CD4-positive, alpha-beta T cell treated with Interleukin-6 for 4 hours (primary cell): Measurements from ENCODE around the gene MILR1.
"Not testable (repeated sequence)": the region's sequence is repeated elsewhere in the genome, so short reads cannot be mapped to it uniquely, and the experiment has no call there.

Source experiments
- DNase-seq: peaks from one replicate; pipeline ENCODE4 v3.0.0-alpha.2; 2020; ENCODE audit warnings: mixed read lengths

MILR1 gene

DNA sequence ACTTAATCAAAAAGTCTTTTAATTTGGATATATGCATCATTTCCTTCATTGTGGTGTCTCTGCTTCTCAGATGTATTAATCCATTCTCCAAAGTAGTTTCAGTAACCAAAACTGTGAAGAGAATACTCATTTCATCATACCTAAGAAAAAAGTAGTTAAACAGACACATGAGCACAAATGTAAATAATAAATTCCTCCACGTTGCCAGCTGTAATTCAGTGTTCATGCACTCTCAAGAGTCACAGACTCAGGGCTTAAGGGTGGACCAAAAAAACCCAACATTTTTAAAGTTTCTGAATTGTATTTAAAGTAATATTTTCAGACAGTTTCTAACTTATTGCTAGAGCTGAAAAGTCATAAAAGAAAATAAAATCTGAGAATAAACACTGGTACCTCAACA, 28.9 kb downstream of the MILR1 start:
- DNase-seq: no peak

DNA sequence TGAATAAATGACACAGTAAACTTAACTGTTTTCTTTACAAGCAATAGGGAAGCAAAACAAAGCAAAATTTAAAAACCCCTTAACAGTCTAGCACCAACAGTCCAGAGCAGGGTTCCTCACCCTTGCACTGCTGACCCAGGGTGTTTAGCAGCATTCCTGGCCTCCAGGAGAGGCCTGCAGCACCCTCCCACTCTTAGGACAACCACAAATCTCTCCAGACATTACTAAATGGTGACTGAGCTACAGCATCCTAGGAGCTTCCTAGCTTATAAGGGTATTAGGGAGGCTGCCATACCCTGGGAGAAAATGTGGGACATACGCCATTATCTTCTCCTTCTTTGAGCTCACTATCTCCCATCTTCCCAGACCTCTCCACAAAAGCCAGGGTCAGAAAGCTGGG, 32.0 kb downstream of the MILR1 start:
- DNase-seq: no peak

DNA sequence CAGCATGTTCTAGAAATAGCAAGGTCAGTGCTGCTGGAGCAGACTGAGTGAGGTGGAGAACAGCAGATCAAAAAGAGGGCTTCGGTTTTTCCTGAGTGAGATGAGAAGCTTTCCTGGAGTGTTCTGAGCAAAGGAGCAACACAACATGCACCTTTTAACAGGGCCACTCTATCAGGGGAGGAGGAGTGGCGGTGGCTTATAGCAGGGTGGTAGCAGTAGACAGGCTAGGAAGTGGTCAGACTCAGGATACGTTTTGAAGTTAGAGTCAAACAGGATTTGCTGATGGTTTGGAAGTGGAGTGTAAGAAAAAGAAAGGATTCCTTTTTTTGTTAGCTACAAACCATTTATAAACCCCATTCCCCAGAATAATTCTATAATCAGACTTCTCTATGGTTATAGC, 35.5 kb downstream of the MILR1 start:
- no peak for DNase-seq

DNA sequence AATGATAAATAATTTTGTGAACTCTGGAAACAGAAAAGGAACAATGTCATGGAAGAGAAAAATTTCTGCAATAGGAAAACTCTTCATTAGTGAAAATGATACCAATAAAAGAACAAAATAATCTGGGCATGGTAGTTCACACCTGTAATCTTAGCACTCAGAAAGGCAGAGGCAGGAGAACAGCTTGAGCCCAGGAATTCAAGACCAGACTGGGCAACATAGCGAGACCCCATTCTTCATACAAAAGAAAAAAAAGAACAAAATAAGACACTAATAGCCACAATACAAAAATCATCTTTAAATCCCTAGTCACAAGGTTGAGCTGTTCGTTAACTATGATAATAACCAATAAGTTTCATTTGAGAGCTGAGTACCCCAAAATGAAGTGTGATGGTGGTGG, 39.4 kb downstream of the MILR1 start:
- DNase-seq: no peak

DNA sequence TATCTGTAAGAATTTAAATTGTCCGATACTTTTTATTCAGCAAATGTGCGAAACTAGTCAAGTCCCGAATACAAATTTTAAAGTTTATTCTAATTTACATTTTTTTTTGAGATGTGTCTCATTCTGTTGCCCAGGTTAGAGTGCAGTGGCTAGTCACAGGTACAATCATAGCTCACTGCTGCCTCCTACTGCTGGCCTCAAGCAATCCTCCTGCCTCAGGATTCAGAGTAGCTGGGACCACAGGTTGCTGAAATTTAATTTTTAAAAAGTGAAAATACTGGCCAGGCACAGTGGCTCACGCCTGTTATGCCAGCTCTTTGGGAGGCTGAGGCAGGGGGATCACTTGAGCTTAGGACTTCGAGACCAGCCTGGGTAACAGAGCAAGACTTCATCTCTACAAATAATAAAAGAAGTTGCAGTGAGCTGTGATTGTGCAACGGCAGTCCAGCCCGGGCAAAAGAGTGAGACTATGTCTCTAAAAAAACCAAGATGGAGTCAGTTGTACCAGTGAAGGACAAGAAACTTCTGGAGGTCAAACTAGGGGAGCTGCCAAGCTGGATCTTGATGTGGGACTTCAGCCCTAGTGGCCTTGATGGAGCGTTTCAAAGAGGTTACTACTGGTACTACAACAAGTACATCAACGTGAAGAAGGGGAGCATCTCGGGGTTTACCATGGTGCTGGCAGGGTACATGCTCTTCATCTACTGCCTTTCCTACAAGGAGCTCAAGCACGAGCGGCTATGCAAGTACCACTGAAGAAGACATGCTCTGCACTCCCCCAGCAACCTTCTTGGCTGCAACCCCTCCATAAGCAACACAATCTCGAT, 42.3 kb downstream of the MILR1 start:
- peak; percentile 66 for DNase-seq

DNA sequence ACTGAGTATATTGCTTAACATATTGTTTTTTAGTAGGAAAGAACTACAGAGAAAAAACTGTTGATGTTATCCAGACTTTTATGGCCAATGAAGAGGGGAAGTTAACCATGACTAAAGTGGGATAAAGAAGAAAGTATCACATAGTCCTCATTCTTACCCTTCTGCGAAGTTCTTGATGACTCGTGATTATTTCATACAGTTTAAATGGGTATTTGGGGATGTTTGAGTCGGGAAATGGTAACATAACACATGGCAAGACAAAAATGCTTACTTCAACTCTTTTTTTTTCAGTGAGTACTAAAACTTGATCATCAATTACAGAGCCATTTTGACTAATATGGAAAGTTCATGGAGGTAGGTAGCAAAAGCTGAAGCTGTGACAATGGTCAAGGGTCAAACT, 43.1 kb downstream of the MILR1 start:
- no peak for DNase-seq

DNA sequence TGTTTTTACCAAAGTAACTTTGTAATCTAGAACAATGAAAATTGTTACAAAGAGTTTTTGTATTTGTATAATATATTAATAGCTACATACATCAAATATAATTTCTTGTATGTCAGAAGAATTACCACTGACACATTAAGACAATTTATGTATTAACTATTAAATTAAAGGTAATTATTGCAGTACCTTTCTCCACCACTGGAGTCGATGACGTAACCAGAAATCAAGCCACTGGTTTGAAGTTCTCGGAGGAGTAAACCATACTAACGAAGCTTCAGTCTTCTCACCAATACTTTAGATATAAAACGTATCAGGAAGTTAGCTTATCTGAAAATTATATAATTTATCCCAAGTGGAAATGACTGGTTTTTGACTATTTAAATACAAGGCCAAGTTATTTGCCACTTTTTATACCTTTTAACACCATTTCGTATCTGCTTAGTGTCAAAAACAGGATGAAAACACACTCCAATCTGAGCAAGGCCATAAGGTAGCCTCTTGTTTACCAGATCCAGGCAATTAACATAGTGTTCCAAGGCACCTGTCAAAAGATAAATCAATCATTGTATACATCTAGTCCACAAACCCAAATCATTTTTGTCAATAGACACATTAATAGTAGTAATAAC, 43.7 kb downstream of the MILR1 start:
- DNase-seq: peak; percentile 41

DNA sequence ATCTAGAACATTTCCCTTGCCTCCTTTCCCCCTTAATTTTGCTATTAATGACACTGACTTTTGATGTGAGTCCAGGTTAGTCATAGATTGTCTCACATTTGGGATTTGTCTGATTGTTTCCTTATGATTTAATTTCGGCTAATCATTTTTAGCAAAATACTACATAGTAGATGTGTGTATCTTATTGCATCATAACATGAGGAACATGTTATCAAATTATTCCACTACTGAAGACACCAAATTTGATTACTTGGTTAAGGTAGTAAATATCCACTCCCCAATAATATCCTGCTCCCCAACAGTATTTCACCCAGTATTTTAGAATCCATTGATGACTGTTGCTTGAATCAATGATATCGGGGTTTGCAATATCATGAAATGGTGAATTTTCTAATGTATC, 45.2 kb downstream of the MILR1 start:
- no peak for DNase-seq

DNA sequence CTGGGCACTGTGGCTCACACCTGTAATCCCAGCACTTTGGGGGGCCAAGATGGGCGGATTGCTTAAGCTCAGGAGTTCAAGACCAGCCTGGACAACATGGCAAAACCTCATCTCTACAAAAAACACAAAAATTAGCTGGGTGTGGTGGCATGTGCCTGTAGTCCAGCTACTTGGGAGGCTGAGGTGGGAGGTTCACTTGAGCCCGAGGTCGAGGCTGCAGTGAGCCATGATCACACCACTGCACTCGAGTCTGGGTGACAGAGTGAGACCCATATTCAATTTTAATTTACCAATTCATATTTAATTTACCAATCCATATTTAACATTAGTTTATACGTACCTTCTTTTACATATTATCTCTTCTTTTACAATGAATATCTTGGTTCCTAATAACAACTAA, 46.4 kb downstream of the MILR1 start:
- DNase-seq: not testable (repeated sequence)

DNA sequence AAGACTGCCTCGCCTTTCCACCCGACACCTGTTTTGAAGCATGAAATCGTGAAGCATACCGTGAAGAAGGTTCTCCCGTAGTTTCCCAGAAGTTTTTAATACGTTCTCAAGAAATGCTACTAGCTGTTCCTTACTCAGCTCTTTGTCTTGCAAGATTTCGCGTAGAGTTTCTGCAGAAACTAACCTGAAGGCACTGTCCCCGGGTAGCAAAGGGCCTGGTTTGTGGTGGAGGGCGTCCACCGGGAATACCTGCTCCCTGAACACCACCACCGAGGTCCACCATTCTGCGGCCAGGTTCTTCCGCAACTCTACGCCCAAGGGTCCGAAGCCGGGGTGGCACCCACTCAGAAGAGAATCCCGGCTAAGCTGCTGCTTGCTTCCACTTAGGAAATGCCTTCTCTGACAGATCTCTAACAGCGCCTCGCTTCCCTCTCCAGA, 47.5 kb downstream of the MILR1 start:
- no peak for DNase-seq

DNA sequence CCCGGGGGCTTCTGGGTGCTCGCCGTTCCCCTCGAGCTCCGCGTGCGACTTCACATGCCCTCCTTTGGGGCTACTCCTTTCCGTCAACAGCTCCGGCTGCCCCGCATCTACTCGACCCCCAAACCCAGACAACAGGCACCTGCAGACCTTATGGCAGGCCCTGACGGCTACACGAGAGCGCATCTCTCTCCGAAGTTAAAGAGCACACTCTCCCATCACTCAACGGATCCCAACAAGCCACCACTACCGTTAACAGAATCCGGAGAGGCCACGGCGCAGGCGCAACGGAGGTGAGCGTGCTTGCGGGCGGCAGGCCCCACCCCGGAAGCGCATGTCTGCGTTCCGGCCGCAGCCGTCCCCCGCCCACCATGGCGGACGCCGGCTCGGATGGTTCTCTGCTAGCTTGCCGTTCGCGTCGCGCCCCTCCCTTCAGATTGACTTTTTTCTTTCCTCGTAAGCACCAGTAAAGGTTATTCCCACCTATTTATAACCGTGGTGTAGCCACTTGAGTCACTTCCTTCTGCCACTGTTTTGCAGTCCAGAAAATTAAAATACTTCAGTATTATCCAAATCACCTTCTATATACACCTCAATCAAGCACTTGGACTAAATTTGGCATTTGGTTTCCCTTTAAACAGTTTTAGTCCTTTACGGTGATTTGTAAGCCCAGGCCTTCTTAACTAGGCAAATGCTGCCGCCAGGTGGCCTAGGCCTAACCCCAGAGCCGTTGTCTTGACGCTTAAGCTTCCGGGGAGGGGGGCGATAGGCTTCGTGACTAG, 48.1 kb downstream of the MILR1 start, which contains the start of gene POLG2:
TSS of gene POLG2 (minus strand) at position 269 of the 779 bp plus-strand sequence. CDS start at position 183, 86 bp downstream.
- peak; percentile 97 for DNase-seq

DNA sequence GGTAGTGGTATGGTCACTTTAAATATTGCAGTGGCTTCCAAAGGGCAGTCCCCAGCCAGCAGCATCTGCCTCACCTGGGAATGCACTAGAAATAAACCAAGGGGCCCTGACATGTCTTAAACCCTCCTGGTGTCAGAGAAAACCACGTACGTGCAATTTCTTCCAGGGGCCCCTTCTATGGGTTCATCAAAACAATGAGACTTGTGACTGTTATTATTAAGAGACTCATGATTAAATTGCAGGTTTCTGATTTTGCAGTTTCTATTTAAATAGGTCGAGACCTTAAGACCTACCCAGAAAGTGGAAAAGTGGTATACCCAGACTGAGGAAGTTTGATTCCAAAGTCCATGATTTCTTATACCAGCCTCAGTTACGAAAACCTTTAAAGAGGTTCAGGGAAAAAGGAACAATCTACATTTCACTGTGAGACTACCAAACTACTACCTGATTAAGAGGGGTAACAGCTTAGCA, 48.7 kb downstream of the MILR1 start:
- no peak for DNase-seq

DNA sequence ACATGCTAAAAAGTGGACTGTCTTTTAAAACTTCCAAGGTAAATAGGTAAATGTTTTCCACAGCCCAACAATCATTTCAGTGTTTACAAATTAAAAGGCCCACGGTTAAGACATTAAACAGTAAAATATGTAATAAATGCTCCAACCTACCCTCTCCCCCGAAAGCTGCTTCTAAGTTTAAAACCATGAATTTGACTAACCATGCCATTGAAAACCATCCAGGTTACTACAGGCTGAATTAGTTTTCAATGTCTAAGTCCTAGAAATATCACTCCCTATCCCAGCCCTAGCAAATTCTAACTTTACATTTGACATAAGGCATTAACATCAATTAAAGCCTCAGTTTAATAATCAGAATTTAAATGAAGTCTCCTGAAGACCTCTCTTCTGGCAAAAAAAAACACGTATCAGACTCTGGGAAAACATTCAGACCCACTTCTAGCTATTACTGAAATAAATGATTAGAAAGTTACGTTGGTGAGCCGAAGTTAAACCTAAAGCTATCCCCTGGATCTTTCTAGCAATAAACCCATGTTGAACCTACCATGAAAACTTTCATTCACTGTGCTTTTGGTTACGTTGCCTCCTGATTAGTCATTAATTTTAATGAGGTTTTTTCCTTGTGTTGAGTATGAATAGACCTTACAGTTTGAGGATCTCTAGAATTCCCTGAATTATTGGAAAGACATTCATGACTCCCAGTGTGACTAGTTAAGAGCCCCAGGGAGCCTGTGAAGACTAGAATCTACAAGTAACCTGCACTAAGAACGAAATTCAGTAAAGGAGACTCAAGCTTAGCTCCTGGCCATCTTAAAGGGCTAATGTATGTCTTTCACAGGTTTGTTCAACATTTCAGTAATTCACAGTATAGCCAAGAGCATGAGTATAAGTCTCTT, 49.6 kb downstream of the MILR1 start:
- no peak for DNase-seq

DNA sequence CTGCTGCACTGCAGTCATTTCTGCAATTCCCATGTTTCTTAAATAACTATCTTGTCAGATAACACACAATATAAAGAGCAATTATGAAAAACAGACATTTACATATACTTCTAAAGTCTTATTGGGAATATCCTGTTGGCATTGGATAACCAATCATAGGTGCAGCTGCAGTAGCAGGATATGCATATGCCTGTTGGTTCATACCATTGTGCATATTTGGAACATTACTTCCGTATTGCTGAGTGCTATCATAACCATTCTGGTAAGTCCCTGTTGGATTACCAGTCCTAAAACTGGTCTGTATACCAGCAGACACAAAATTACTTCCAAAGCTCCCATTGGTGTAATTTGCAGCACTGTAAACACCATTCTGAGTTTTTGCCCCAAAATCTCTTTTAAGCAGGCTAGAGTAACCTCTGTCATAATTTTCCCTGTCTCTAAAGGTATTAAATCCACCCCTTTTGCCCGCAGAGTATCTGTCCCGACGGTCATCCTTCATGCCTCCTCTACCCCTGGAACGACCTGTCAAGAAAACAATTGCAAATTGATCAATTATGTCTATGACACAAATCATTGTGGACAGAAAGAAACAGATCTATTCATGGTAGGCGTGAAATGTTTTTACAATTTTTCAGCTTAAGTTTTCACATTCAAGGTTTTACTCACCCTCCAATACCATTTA, 51.0 kb downstream of the MILR1 start:
- no peak for DNase-seq

DNA sequence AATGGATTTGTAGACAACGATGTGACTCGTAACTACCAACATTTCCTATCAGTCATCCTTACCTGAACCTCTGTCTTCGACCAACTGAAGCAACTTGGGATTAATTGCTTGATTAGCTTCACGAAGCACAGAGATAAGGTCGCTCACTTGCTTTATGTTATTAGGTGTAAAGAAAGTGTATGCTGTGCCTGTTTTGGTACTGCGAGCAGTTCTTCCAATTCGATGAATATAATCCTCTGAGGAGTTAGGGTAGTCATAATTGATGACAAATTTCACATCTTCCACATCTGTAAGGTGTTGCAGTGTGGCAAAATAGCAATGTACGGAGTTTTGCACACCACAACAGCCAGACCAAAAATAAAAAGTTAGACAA, 51.6 kb downstream of the MILR1 start:
- no peak for DNase-seq

DNA sequence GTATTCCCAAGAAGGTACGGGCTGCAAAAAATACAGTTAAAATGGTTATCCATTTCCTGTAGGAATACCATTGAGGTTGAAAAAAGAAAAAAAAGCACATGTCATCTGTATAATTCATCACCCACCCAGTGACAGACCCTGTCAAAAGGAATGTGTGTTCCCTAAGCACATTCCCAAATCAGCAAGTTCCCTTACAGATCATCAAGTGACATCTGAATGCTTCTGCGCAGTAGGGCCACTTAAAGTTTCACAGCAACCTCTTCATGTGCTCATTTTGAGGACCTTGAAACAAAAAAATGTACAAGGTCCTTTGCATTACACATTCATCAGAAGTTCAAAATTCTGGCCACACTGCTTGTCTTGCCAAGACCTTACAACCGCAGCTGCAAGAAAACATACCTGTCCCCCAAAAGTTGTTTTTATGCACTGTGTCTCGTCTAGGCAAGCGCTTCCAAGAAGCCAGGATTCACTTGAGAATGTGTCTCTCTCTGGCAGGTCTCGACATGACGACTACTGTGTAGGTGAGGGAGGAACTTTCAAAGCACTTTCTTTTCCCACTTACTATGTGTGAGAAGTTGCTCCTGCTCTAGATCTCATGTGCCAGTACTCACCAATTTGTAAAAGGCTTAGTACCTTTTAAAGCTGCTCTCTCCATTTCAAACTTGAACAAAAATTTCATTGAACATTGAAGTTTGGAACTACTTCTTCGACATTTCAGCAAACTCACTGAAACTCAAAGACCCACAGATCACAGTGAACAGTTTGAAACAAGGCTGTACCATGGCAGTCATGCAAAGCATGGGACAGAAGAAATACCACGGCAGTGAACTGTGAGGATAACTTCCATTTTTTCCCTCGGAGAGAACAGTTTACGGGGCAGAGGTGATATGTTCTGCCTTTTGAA, 52.2 kb downstream of the MILR1 start:
- DNase-seq: no peak

DNA sequence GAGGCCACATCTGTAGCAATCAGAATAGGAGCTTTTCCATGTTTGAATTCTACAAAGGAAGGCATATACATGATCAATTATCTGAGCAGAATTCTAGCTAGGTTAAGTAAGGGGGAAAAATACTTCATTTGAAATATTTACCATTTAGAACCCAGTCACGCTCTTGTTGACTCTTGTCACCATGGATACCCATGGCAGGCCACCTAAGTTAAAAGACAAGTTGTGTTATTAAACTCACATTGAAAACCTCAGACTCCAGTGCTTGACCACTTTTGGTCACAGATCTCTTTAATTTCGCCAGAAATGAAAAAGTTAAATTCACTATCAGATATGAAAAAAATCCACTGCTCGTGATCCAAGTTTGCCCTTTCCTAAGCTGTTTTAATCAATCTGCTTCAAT, 53.1 kb downstream of the MILR1 start:
- no peak for DNase-seq

DNA sequence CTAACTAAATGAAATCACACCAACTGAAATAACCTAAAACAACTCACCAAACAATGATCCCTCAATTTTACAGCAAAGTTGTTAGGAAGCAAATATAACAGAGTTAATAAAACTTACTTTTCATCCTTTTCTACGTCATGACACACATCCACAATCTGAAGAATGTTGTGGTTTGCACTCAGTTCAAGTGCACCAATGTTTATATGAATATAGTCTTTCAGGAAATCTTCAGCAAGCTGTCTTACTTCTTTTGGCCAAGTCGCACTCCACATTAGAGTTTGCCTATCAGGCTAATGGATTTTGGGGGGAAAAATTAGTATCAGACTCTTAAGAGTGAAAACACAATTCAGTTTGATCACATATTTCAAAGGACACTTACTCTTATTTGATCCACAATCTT, 53.9 kb downstream of the MILR1 start:
- DNase-seq: no peak

DNA sequence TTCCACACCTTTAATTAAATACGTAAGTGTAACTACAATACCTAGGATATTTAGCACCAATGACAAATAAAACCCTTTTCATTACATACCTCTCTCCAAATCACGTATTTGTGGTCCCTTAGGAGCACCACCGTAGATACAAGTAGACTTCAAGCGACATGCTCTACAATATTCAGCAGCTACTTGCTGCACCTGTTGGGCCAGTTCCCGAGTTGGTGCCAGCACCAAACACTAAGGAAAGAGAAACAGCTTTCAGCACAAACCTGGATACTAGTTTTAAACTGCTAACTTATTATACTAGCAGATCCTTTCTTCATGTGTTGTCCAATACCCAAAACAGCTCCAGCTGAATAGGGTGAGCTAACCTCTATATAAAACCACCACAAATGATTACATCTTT, 54.4 kb downstream of the MILR1 start:
- no peak for DNase-seq

DNA sequence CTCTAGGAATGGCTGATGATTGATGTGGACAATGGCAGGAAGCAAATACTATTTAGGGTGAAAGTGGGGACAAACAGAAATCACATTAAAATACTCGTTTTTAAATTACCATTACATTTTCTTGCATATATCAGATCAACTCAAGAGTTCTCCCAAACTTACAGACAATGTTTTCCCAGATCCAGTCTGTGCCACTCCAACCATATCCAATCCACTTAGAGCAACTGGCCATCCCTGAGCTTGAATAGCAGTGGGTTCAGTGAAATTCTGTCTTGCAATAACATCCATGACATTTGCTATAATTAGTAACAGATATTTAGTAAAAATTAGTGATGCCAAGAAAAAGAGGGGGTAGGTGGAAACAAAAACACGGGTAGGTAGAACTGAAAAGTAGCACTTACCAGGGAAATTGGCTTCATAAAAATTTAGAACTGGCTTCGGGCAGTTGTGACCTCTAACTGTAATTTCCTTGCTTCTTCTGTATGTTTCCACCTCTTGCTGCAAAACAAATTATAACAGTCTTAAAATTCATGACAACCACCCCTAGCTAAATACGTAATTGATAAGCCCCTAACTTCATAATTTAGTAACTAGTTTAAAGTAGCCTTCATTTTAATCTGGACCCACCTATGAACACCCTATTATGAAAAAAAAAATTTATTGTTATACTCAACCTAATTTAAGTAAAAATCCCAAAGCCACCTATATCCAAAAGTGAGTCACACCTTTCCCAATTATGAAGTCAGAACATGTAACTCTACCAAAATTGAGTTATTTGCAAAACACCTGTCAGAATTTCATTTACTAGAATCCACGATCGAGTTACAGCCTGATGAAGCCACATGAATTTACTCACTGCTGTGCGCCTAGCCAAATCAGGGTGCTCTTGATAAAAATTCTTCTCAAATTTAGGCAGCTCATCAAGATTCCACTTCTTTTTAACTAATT, 55.2 kb downstream of the MILR1 start:
- DNase-seq: no peak
